GM19397 (cell line): ENCODE data around the gene PPM1E.
"Not testable (repeated sequence)": the region's sequence is repeated elsewhere in the genome, so short reads cannot be mapped to it uniquely, and the experiment has no call there.

Experiments used
- ATAC-seq: cut with Tn5 transposase; IDR thresholded peaks from one replicate; pipeline ENCODE4 v1.9.1; 2021; ENCODE audit warnings: mild to moderate bottlenecking, moderate library complexity; ENCODE audit not compliant: unreplicated experiment

PPM1E gene

GRCh38 chr17:58778482-58778881 is 22.8 kb downstream of the PPM1E start:
- not testable (repeated sequence) for ATAC-seq

GRCh38 chr17:58779446-58779845 is 23.8 kb downstream of the PPM1E start:
- no peak for ATAC-seq

- no peak for ATAC-seq
These were observed 27.7 kb downstream of the PPM1E start for GRCh38 chr17:58783380-58783779.

- ATAC-seq = no peak
These were observed 29.4 kb downstream of the PPM1E start for GRCh38 chr17:58785097-58785496.

GRCh38 chr17:58786586-58787295 is 31.1 kb downstream of the PPM1E start:
- ATAC-seq = no peak

- no peak for ATAC-seq
These were observed 32.5 kb downstream of the PPM1E start for GRCh38 chr17:58788199-58788598.

- ATAC-seq = no peak
These were observed 33.5 kb downstream of the PPM1E start for GRCh38 chr17:58789160-58789559.

GRCh38 chr17:58789831-58790230 is 34.2 kb downstream of the PPM1E start:
- no peak for ATAC-seq

GRCh38 chr17:58794508-58794907 is 38.9 kb downstream of the PPM1E start:
- ATAC-seq = not testable (repeated sequence)

GRCh38 chr17:58802188-58802587 is 46.5 kb downstream of the PPM1E start:
- no peak for ATAC-seq

- ATAC-seq = no peak
These were observed 50.4 kb downstream of the PPM1E start for GRCh38 chr17:58806046-58806445.

GRCh38 chr17:58808609-58809563 is 53.2 kb downstream of the PPM1E start:
- no peak for ATAC-seq

GRCh38 chr17:58809564-58809936 is 53.9 kb downstream of the PPM1E start:
- ATAC-seq = no peak

- ATAC-seq = no peak
These were observed 55.6 kb downstream of the PPM1E start for GRCh38 chr17:58811290-58811689.

- no peak for ATAC-seq
These were observed 58.1 kb downstream of the PPM1E start for GRCh38 chr17:58813712-58814111.

- no peak for ATAC-seq
These were observed 63.0 kb downstream of the PPM1E start for GRCh38 chr17:58818654-58819053.

GRCh38 chr17:58822148-58823050 is 66.7 kb downstream of the PPM1E start:
- ATAC-seq = no peak

GRCh38 chr17:58823051-58823525 is 67.4 kb downstream of the PPM1E start:
- ATAC-seq = no peak

- no peak for ATAC-seq
These were observed 73.6 kb downstream of the PPM1E start for GRCh38 chr17:58829172-58829637.

GRCh38 chr17:58831780-58832179 is 76.1 kb downstream of the PPM1E start:
- ATAC-seq = no peak

- ATAC-seq = no peak
These were observed 76.9 kb downstream of the PPM1E start for GRCh38 chr17:58832514-58832913.
